Coronary artery (tissue), 2 donors: Measurements from ENCODE around the gene MAGI1.
A peak's percentile ranks its signal among the peaks of the same experiment; 100 is the strongest.
"Not testable (repeated sequence)": the region's sequence is repeated elsewhere in the genome, so short reads cannot be mapped to it uniquely, and the experiment has no call there.

Experiments used
- DNase-seq: peaks from one replicate; pipeline ENCODE4 v3.0.0-alpha.2; 2017; ENCODE audit warnings: low spot score
- H3K27ac ChIP-seq, 2 donors: fragments of 200-600 bp; sonication (generic); one replicate each; pipeline ENCODE4 v1.5.1; 2016 to 2019
- H3K4me3 ChIP-seq: fragments of 200-600 bp; sonication (generic); 2 replicates; pipeline ENCODE4 v1.5.1; 2016; ENCODE audit warnings: mild to moderate bottlenecking, moderate library complexity
- CTCF ChIP-seq: fragments of 200-600 bp; sonication (generic); IDR thresholded peaks from one replicate; pipeline ENCODE4 v1.5.1; 2019; ENCODE audit warnings: antibody characterized with exemption

The MAGI1 gene

GRCh38 chr3:65720989-65721737 lies 317.6 kb downstream of the MAGI1 start:
- Histone ChIP-seq H3K27ac (no peak overlapping the region), H3K4me3 (no peak overlapping the region)
- no peak for DNase-seq
- TF ChIP-seq CTCF, result no peak

GRCh38 chr3:65719639-65720038 lies 319.1 kb downstream of the MAGI1 start:
- H3K27ac ChIP-seq, DNase-seq, H3K4me3 ChIP-seq: not testable (repeated sequence)

DNA sequence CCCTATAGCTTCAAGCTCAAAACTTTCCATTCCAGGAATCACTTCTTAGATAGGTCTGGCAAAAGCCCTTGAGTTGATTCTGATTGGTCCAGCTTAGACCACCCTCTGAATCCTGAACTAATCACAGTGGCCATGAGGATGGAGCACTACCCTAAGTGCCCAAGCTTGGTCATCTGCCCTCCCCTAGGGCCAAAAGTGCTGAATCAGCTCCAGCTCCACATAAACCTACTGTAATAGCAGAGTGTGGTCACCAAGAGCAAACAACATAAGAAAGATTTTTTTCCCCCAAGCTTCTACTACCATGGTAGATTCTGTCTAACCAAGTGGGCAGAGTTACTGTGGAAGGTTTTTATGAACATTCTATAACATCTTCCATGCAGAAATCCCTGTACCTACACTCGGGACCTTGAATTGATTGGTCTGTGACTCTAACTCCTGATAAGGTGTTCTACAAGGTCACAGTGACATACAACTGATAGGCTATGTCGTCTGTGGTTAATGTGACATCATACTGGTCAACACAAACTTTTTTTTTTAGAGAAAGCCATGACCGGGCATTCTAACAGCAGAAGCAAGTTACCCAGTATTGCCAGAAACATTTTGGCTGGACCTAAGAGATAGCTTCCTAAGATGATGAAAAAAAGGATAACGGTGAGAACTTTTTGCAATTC lies 320.9 kb downstream of the MAGI1 start:
- DNase-seq, result no peak
- H3K4me3 ChIP-seq, result no peak overlapping the region
- H3K27ac ChIP-seq, result no peak overlapping the region
- TF ChIP-seq CTCF, result no peak

GRCh38 chr3:65716071-65716751 lies 322.5 kb downstream of the MAGI1 start:
- Histone ChIP-seq H3K27ac (no peak overlapping the region), H3K4me3 (no peak overlapping the region)
- no peak for DNase-seq
- TF ChIP-seq CTCF, result no peak

DNA sequence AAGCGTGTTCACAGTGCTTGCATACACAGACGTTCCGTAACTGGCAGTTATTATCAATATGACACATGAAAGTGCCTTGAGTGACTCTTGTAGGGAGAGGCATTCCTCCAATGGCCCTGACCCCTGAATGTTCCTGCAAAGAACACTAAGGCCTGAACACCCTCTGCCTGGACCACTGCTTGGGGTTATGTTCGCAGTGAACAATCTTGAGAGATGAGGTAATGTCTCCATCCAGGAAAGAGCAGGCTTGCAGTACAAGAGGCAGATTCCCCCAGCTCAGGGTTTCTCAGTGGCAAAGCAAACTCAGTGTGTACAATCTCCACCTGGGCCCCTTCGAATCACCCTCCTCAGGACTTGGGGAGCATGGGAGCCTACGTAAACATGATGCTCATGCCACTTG lies 324.6 kb downstream of the MAGI1 start:
- peak; percentile 75 for DNase-seq
- no peak for TF ChIP-seq CTCF
- Histone ChIP-seq H3K4me3 (no peak overlapping the region), H3K27ac (peak overlapping the region; percentile 31 to 64)

DNA sequence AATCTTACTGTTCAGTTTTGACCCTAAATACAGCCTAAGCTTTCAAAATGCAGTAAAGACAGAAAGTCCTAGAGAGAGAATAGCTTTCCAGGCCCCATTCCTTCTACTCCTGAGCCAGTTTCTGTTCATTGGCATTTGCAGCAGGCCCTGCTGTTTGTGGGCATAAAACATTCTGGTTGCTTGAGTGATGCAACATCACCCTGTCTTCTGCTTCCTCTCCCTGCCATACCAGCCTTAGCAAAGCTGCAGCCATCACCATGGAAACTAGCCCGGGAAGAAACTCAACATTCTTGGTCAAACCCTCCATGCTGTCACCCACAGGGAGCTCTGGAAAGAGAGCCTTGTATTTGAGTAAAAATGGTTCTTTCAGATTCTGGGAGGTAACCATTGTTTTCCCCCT lies 325.7 kb downstream of the MAGI1 start:
- Histone ChIP-seq H3K4me3 (no peak overlapping the region), H3K27ac (peak overlapping the region in 1 of 2 donors; percentile 25)
- no peak for TF ChIP-seq CTCF
- DNase-seq, result peak; percentile 75

- no peak for DNase-seq
- Histone ChIP-seq H3K4me3 (no peak overlapping the region), H3K27ac (no peak overlapping the region)
- TF ChIP-seq CTCF, result no peak
These were observed 326.6 kb downstream of the MAGI1 start for GRCh38 chr3:65712140-65712539.
